SIG-M5 treated with dmso at 0.1 percent for 504 hours (cell line): Measurements from ENCODE around the gene ITIH1.

Experiments
- DNase-seq: peaks from one replicate; lab custom pipeline; 2025; ENCODE audit not compliant: unreplicated experiment; lab: John Stamatoyannopoulos, UW

ITIH1 gene

GRCh38 chr3:52788890-52789745, 11.7 kb downstream of the ITIH1 start:
- DNase-seq = no peak

- DNase-seq = no peak
Measured at GRCh38 chr3:52789746-52790040, 12.3 kb downstream of the ITIH1 start.

- no peak for DNase-seq
Measured at GRCh38 chr3:52790337-52790736, 12.9 kb downstream of the ITIH1 start.

- DNase-seq = no peak
Measured at GRCh38 chr3:52790741-52791140, 13.3 kb downstream of the ITIH1 start.

- no peak for DNase-seq
Measured at GRCh38 chr3:52791366-52791765, 14.0 kb downstream of the ITIH1 start.

- no peak for DNase-seq
Measured at GRCh38 chr3:52791928-52792327, 14.5 kb downstream of the ITIH1 start.

- no peak for DNase-seq
Measured at GRCh38 chr3:52792413-52792812, 15.0 kb downstream of the ITIH1 start.

- peak; percentile 28 for DNase-seq
Measured at GRCh38 chr3:52792961-52793695, 15.7 kb downstream of the ITIH1 start.

- no peak for DNase-seq
Measured at GRCh38 chr3:52793702-52794611, 16.6 kb downstream of the ITIH1 start.

GRCh38 chr3:52794612-52795099, 17.3 kb downstream of the ITIH1 start, which contains the start of gene ITIH3:
Gene ITIH3, plus strand, starts transcription at chr3:52794796. Its CDS starts 8 bp downstream, at chr3:52794804.
- no peak for DNase-seq

- no peak for DNase-seq
Measured at GRCh38 chr3:52795298-52795900, 18.0 kb downstream of the ITIH1 start.

GRCh38 chr3:52796411-52796810, 19.0 kb downstream of the ITIH1 start:
- no peak for DNase-seq

GRCh38 chr3:52798376-52798977, 21.1 kb downstream of the ITIH1 start:
- no peak for DNase-seq

- no peak for DNase-seq
Measured at GRCh38 chr3:52798978-52799476, 21.6 kb downstream of the ITIH1 start.

- DNase-seq = no peak
Measured at GRCh38 chr3:52800079-52800478, 22.7 kb downstream of the ITIH1 start.

GRCh38 chr3:52801839-52802238, 24.4 kb downstream of the ITIH1 start:
- no peak for DNase-seq

- DNase-seq = no peak
Measured at GRCh38 chr3:52805270-52806039, 28.1 kb downstream of the ITIH1 start.

GRCh38 chr3:52809149-52809548, 31.8 kb downstream of the ITIH1 start:
- DNase-seq = no peak

- DNase-seq = no peak
Measured at GRCh38 chr3:52809662-52810377, 32.4 kb downstream of the ITIH1 start.
